Lower leg skin (tissue), 4 donors: ENCODE data around the gene LUZP1. TPM values are rescaled to one million over a fixed set of nuclear protein-coding genes. Genes with fewer than 3 reads are reported as not detected.

Experiments
- DNase-seq, 2 donors: peaks; one replicate each; pipeline ENCODE4 v3.0.0-alpha.2; 2019; ENCODE audit warnings: low spot score in 2 of 2
- H3K4me3 ChIP-seq: fragments of 200-600 bp; sonication (generic); 2 replicates; pipeline ENCODE4 v1.5.1; 2017; ENCODE audit warnings: mild to moderate bottlenecking, low read depth; ENCODE audit not compliant: poor library complexity, severe bottlenecking
- CTCF ChIP-seq, 3 donors: fragments of 450-650 bp; IDR thresholded peaks; one replicate each; pipeline ENCODE4 v1.5.1; 2016; ENCODE audit warnings: antibody characterized with exemption in 3 of 3, mild to moderate bottlenecking in 3 of 3, moderate library complexity in 2 of 3
- POLR2A ChIP-seq, 2 donors: fragments of 450-650 bp; IDR thresholded peaks; one replicate each; pipeline ENCODE4 v1.6.1; 2016 to 2017; ENCODE audit warnings: antibody characterized with exemption in 2 of 2, mild to moderate bottlenecking in 1 of 2, moderate library complexity in 1 of 2
- WGBS, 2 donors: methylation state at CpG; one replicate each; pipeline ENCODE4 v1.1.5; 2018; 5-methylcytosine and 5-hydroxymethylcytosine counted together
- intact Hi-C: fragments of 100-400 bp; cut with DNase I; formaldehyde crosslinking; loops from one replicate; pipeline ENCODE4 v1.15.0; 2023; ENCODE audit warnings: low total_unique reads
- total RNA-seq, 4 donors: library from RNA; depleted of rRNA; stranded (reverse); fragments of >200 nt; gene quantifications; one replicate each; pipeline ENCODE4 v1.1.0, GENCODE V29; 2016

The LUZP1 gene
- total RNA-seq, 4 donors from 2014 or later = 14.2 to 25.5 (median 19.3) TPM

GRCh38 chr1:23184212-23184934 is 15.7 kb upstream of the LUZP1 start:
- no peak for DNase-seq
- 15 to 20% methylated on average over 10 of the region's 10 CpGs for WGBS, 2 donors
- intact Hi-C loops = loop anchor here (5.0 kb wide), 1 partner anchor 87 kb away; no protein-coding TSS in a partner anchor
- TF ChIP-seq CTCF (IDR thresholded peaks at IDR 0.05) = peak in 1 of 3 donors; percentile 78
- no peak for TF ChIP-seq POLR2A (IDR thresholded peaks at IDR 0.05)
- H3K4me3 ChIP-seq = no peak overlapping the region

- intact Hi-C loops = loop anchor here (5.0 kb wide), 1 partner anchor 83 kb away; no protein-coding TSS in a partner anchor
Observed at GRCh38 chr1:23179862-23180261, 11.2 kb upstream of the LUZP1 start.

GRCh38 chr1:23178950-23179349 is 10.3 kb upstream of the LUZP1 start:
- intact Hi-C loops = no loop called here
- DNase-seq = no peak
- WGBS, 2 donors = 49 to 58% methylated on average over 6 of the region's 6 CpGs
- TF ChIP-seq CTCF (IDR thresholded peaks at IDR 0.05) (no peak), POLR2A (IDR thresholded peaks at IDR 0.05) (no peak)
- no peak overlapping the region for H3K4me3 ChIP-seq

More at GRCh38 chr1:23179862-23180261, 11.2 kb upstream of the LUZP1 start:
- TF ChIP-seq POLR2A (IDR thresholded peaks at IDR 0.05) = no peak
- no peak for TF ChIP-seq CTCF (IDR thresholded peaks at IDR 0.05)
- H3K4me3 ChIP-seq = no peak overlapping the region
- 77 to 78% methylated on average over 2 of the region's 2 CpGs for WGBS, 2 donors
- no peak for DNase-seq

GRCh38 chr1:23178414-23178813 is 9.8 kb upstream of the LUZP1 start:
- H3K4me3 ChIP-seq = no peak overlapping the region
- DNase-seq = no peak
- intact Hi-C loops = no loop called here
- TF ChIP-seq POLR2A (IDR thresholded peaks at IDR 0.05) = no peak
- TF ChIP-seq CTCF (IDR thresholded peaks at IDR 0.05) = no peak
- 86 to 90% methylated on average over 6 of the region's 6 CpGs for WGBS, 2 donors

GRCh38 chr1:23177438-23178380 is 9.1 kb upstream of the LUZP1 start:
- WGBS, 2 donors = 0 to 1% methylated on average over 33 to 58 of the region's 62 CpGs
- TF ChIP-seq CTCF (IDR thresholded peaks at IDR 0.05) (no peak), POLR2A (IDR thresholded peaks at IDR 0.05) (no peak)
- peak; percentile 49 to 94 for DNase-seq
- H3K4me3 ChIP-seq = peak overlapping the region; percentile 33
- intact Hi-C loops = no loop called here
